GM06990 (cell line): Measurements from ENCODE around the gene PLEKHG7.

ENCODE experiments used
- DNase-seq: peaks from one replicate; pipeline ENCODE4 v3.0.0-alpha.2; 2011; ENCODE audit not compliant: insufficient read length; ENCODE audit errors: extremely low read depth
- H3K27me3 ChIP-seq: replicated peaks from 2 replicates; pipeline ENCODE4 v1.6.0; 2011; ENCODE audit warnings: low read length; ENCODE audit not compliant: control insufficient read depth, insufficient read depth
- H3K36me3 ChIP-seq: 2 replicates; pipeline ENCODE4 v1.5.1; 2011; ENCODE audit warnings: low read length; ENCODE audit not compliant: control insufficient read depth, insufficient read depth
- H3K4me3 ChIP-seq: replicated peaks from 2 replicates; pipeline ENCODE4 v1.5.1; 2011; ENCODE audit warnings: low read depth, mild to moderate bottlenecking, control low read depth, low read length
- CTCF ChIP-seq: IDR thresholded peaks from 2 replicates; pipeline ENCODE4 v1.5.1; 2011; ENCODE audit warnings: low read length, control low read depth, mild to moderate bottlenecking, inconsistent platforms; ENCODE audit not compliant: insufficient read depth, poor library complexity, severe bottlenecking

Gene PLEKHG7

GRCh38 chr12:92696216-92696615 lies 6.6 kb upstream of the PLEKHG7 start:
- Histone ChIP-seq H3K27me3 (no peaks in the 10 kb centered on the region), H3K36me3 (no peaks in the 10 kb centered on the region), H3K4me3 (no peak overlapping the region)
- TF ChIP-seq CTCF: no peak
- no peak for DNase-seq

GRCh38 chr12:92698474-92698873 lies 4.3 kb upstream of the PLEKHG7 start:
- DNase-seq: no peak
- Histone ChIP-seq H3K36me3 (no peaks in the 10 kb centered on the region), H3K27me3 (no peaks in the 10 kb centered on the region), H3K4me3 (no peak overlapping the region)
- no peak for TF ChIP-seq CTCF

DNA sequence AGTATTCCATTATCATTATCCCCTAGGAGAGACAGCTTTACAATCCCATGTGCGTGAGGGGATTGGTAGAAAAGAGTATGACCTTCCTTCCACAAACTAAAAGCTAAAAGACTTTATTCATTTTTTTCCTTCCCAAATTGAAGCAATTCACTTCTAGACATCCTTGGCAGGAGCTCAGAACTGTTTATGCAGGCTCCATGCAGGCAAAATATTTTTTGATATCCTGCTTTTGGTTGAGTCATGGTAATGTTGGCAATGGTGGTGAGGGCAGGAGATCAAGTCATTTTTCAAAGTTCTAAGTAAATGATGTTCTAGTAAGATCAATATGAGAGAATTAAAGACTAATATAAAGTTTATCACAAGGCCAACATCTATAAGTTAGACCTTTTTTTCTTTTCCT lies 1.3 kb upstream of the PLEKHG7 start:
- no peak overlapping the region for H3K4me3 ChIP-seq
- no peak for DNase-seq
- no peaks in the 10 kb centered on the region for H3K27me3 ChIP-seq
- H3K36me3 ChIP-seq: no peaks in the 10 kb centered on the region
- no peak for TF ChIP-seq CTCF

GRCh38 chr12:92703786-92704185 lies 997 bp downstream of the PLEKHG7 start:
- Histone ChIP-seq H3K4me3 (peak overlapping the region; percentile 68), H3K27me3 (no peaks in the 10 kb centered on the region), H3K36me3 (no peaks in the 10 kb centered on the region)
- no peak for DNase-seq
- no peak for TF ChIP-seq CTCF

- no peak for DNase-seq
- no peak for TF ChIP-seq CTCF
- Histone ChIP-seq H3K36me3 (no peaks in the 10 kb centered on the region), H3K27me3 (no peaks in the 10 kb centered on the region), H3K4me3 (no peak overlapping the region)
These were observed 3.8 kb downstream of the PLEKHG7 start for GRCh38 chr12:92706594-92706993.

DNA sequence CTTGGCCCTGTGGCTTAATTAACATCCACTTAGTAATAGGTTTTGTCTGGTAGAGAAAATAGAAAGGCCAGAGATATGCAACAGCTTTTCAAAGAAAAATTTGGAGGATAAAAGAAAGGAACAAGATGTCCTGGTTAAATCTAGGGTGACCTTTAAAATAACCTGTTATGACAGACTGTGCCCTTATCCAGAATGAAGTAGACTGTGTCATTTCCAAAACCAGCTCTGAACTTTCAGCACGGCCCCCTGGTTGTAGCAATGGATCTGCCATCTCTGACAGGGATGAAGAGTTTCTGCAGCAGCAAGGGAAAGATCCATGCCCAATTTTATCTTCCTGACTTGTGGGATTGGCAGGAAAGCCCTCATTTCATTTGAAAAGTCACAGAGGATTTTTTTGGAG lies 5.1 kb downstream of the PLEKHG7 start:
- TF ChIP-seq CTCF: no peak
- H3K27me3 ChIP-seq: no peaks in the 10 kb centered on the region
- no peaks in the 10 kb centered on the region for H3K36me3 ChIP-seq
- no peak for DNase-seq
- no peak overlapping the region for H3K4me3 ChIP-seq
